Naive thymus-derived CD4-positive, alpha-beta T cell (primary cell): ENCODE data around the gene KIF12. TPM values are rescaled to one million over a fixed set of nuclear protein-coding genes. Genes with fewer than 3 reads are reported as not detected.

Experiments used
- ATAC-seq: fragments of 150-1000 bp; cut with Tn5 transposase; 2 replicates; pipeline ENCODE4 v1.10.0; 2021; ENCODE audit warnings: mild to moderate bottlenecking, moderate library complexity
- CTCF ChIA-PET: fragments of 350-600 bp; sonication (Branson Sonifier 250); formaldehyde crosslinking; loops from one replicate; lab custom pipeline; 2021; ENCODE audit warnings: antibody characterized with exemption; lab: Charles Lee
- POLR2A ChIA-PET: fragments of 350-600 bp; sonication (Branson Sonifier 250); formaldehyde crosslinking; loops from one replicate; lab custom pipeline; 2021; ENCODE audit warnings: antibody characterized with exemption, inconsistent platforms; lab: Charles Lee
- DNase-seq, 9 donors: peaks; one replicate each; pipeline versions ENCODE4 v3.0.0 to v3.0.0-alpha.2; 2020 to 2022; ENCODE audit warnings: mixed read lengths in 1 of 9
- H3K27ac ChIP-seq: one replicate; pipeline ENCODE4 v1.7.0; 2013; ENCODE audit warnings: mild to moderate bottlenecking, low read depth, low read length, moderate library complexity
- H3K27me3 ChIP-seq, 2 donors: one replicate each; pipeline ENCODE4 v1.7.0; 2013; ENCODE audit warnings: low read length in 2 of 2, mild to moderate bottlenecking in 2 of 2, moderate library complexity in 2 of 2; ENCODE audit not compliant: control insufficient read depth in 2 of 2, insufficient read depth in 2 of 2
- H3K36me3 ChIP-seq, 3 experiments: 1 replicate in 2 of 3; 2 replicates in 1 of 3; pipeline ENCODE4 v1.7.0; 2013; ENCODE audit warnings: low read length in 3 of 3, mild to moderate bottlenecking in 3 of 3, moderate library complexity in 1 of 3; ENCODE audit not compliant: insufficient read depth in 3 of 3, control insufficient read depth in 2 of 3
- H3K4me1 ChIP-seq, 2 donors: one replicate each; pipeline ENCODE4 v1.7.0; 2013; ENCODE audit warnings: low read length in 2 of 2, mild to moderate bottlenecking in 2 of 2, moderate library complexity in 1 of 2; ENCODE audit not compliant: control insufficient read depth in 2 of 2, insufficient read depth in 2 of 2
- H3K4me3 ChIP-seq: 2 replicates; pipeline ENCODE4 v1.7.0; 2013; ENCODE audit warnings: mild to moderate bottlenecking, low read length
- H3K9me3 ChIP-seq, 3 experiments: 1 replicate in 2 of 3; 2 replicates in 1 of 3; pipeline ENCODE4 v1.7.0; 2013; ENCODE audit warnings: low read length in 3 of 3; ENCODE audit not compliant: control insufficient read depth in 2 of 3
- H3K27ac Mint-ChIP-seq, 9 donors: one replicate each; pipeline ENCODE4 v1.8.0; 2020 to 2022; ENCODE audit warnings: mixed read lengths in 9 of 9, mild to moderate bottlenecking in 8 of 9, moderate library complexity in 5 of 9, inconsistent platforms in 2 of 9
- H3K27me3 Mint-ChIP-seq, 5 donors: one replicate each; pipeline ENCODE4 v1.8.0; 2021 to 2022; ENCODE audit warnings: mixed read lengths in 5 of 5, mild to moderate bottlenecking in 1 of 5
- H3K36me3 Mint-ChIP-seq, 5 donors: one replicate each; pipeline ENCODE4 v1.8.0; 2020 to 2022; ENCODE audit warnings: mixed read lengths in 5 of 5, mild to moderate bottlenecking in 3 of 5, inconsistent platforms in 1 of 5
- H3K4me1 Mint-ChIP-seq, 7 donors: one replicate each; pipeline ENCODE4 v1.8.0; 2020 to 2022; ENCODE audit warnings: mixed read lengths in 7 of 7, mild to moderate bottlenecking in 3 of 7, inconsistent platforms in 1 of 7
- H3K4me3 Mint-ChIP-seq, 10 donors: one replicate each; pipeline ENCODE4 v1.8.0; 2020 to 2022; ENCODE audit warnings: mild to moderate bottlenecking in 10 of 10, mixed read lengths in 10 of 10, moderate library complexity in 6 of 10, inconsistent platforms in 2 of 10
- H3K9me3 Mint-ChIP-seq, 11 donors: one replicate each; pipeline ENCODE4 v1.8.0; 2020 to 2022; ENCODE audit warnings: mixed read lengths in 11 of 11, mild to moderate bottlenecking in 4 of 11, inconsistent platforms in 1 of 11, moderate library complexity in 1 of 11
- intact Hi-C, 2 donors: fragments of 100-400 bp; cut with micrococcal nuclease; formaldehyde crosslinking; loops; one replicate each; pipeline ENCODE4 v1.15.1; 2023
- polyA plus RNA-seq, 2 donors: library from polyadenylated mRNA; unstranded; fragments of 300-500 nt; fragmentation: Illumina TruSeq; gene quantifications; one replicate each; pipeline ENCODE4 v1.2.3, GENCODE V29; 2021
- total RNA-seq, 6 experiments: library from RNA in 5 of 6; stranded (reverse) in 5 of 6; gene quantifications; 1 replicate in 5 of 6; 2 replicates in 1 of 6; pipeline ENCODE4 v1.2.3 and lab custom pipeline; 2021 to 2026

The KIF12 gene
- total and polyA plus RNA-seq, 7 experiments from 2014 or later = not detected

DNA sequence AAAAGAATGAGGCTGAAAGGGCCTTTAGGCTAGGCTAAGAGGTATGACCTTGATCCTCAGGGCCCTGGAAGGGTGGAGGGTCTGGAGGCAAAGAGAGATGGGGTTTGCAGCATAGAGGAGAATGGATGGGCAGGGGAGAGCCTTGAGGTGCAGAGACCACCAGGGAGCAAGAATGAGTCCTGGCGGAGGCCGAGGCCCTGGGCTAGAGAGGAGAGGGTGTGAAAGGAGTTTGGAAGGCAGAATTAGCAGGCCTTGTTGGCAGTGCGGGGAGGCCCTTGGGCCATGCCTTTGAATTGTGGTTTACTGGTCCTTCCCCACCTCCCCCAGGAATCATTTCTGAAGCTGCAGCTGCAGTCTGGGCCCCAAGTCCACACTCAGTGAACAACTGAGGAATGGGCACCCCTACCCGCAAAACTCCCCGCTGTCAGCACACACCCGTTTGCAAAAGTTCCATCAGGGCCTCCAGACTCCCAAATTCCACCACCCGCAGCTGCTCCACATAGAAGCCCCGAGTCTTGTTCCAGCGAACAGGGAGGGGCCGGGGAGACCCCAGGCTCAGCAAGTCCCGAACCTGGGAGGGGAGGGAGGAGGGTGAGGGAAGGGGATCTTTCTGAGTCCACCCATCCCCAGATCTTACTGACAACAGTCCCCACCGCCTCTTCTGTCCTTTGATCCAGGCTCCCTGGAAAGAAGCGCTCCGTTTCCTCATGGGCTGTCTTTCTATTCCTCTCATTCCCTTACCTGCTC lies 2.1 kb downstream of the KIF12 start:
- Mint-ChIP-seq H3K9me3 (peaks cover 0 to 12% (median 5%) of the 10 kb centered on the region in 11 donors), H3K27me3 (peaks cover 41 to 51% (median 46%) of the 10 kb centered on the region in 5 donors), H3K4me1 (peaks cover 2 to 15% (median 13%) of the 10 kb centered on the region in 7 donors), H3K4me3 (peak overlapping the region in 8 of 10 donors; percentile 46 to 75 (median 62)), H3K36me3 (peaks cover 0 to 7% (median 0%) of the 10 kb centered on the region in 5 donors), H3K27ac (no peak overlapping the region)
- intact Hi-C loops = no loop called here
- no peak overlapping the region for H3K27ac ChIP-seq
- ATAC-seq (no peak), DNase-seq (no peak)
- peaks cover 0 to 4% (median 0%) of the 10 kb centered on the region in 3 experiments for H3K9me3 ChIP-seq
- no peak overlapping the region for H3K4me3 ChIP-seq
- H3K36me3 ChIP-seq = no peaks in the 10 kb centered on the region
- ChIA-PET CTCF (no interaction called here), POLR2A (no interaction called here)
- H3K27me3 ChIP-seq = peaks cover 0 to 8% of the 10 kb centered on the region in 2 donors
- H3K4me1 ChIP-seq = no peaks in the 10 kb centered on the region

DNA sequence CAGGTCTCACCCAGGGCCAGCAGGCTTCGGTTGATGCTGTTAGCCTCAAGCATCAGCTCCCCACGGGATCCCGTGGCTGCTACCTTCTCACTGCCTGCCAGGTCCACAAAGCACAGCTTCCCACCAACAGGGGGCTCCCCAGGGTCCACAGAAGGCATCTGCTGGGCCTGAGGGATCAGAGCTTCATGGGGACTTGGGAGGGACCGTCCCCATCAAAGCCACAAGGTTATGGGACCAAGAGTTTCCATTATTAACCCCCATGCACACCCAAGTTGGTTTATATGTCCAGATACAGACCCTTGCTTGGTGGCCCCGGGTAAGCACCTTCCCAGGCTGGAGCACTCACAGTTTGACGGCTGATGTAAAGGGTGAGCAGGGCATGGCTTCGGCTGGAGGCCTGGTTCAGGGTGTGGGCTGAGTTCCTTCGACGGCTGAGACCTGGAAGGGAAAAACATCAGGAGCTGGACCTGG lies 3.0 kb downstream of the KIF12 start:
- no peak overlapping the region for H3K4me3 ChIP-seq
- H3K36me3 ChIP-seq = no peaks in the 10 kb centered on the region
- Mint-ChIP-seq H3K36me3 (no peaks in the 10 kb centered on the region), H3K9me3 (peaks cover 0 to 4% (median 0%) of the 10 kb centered on the region in 11 donors), H3K4me3 (peak overlapping the region in 7 of 10 donors; percentile 11 to 75 (median 46)), H3K27ac (no peak overlapping the region), H3K27me3 (peaks cover 37 to 46% (median 43%) of the 10 kb centered on the region in 5 donors), H3K4me1 (peaks cover 2 to 15% (median 13%) of the 10 kb centered on the region in 7 donors)
- H3K27ac ChIP-seq = no peak overlapping the region
- POLR2A ChIA-PET = no interaction called here
- H3K4me1 ChIP-seq = no peaks in the 10 kb centered on the region
- H3K9me3 ChIP-seq = no peaks in the 10 kb centered on the region
- H3K27me3 ChIP-seq = peaks cover 0 to 8% of the 10 kb centered on the region in 2 donors
- intact Hi-C loops = no loop called here
- CTCF ChIA-PET = interaction anchor here (1.5 kb wide), 1 partner anchor 14 kb away, joined by 4 read pairs; no protein-coding TSS in a partner anchor
- no peak for ATAC-seq
- DNase-seq = no peak

DNA sequence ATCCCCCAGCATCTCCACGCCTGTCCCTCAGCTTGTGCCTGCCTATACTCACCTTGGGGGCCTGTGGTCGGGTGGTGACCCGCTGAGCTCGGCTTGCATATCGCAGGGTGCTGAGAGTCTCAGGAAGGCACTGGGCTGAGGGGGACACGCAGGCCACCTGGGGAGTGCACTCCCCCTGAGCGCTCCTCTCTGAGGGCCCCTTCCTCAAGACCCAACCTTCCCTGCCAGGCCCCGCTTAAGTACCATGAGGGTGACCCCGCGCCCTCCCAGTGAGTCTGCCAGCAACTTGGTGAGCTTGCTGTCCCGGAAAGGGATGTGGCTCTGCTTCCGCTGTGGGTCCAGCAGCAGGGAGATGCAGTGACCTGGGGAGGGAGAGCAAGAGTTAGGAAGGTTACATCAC lies 4.1 kb downstream of the KIF12 start:
- peaks cover 29 to 48% (median 39%) of the 10 kb centered on the region in 5 donors for H3K27me3 Mint-ChIP-seq

DNA sequence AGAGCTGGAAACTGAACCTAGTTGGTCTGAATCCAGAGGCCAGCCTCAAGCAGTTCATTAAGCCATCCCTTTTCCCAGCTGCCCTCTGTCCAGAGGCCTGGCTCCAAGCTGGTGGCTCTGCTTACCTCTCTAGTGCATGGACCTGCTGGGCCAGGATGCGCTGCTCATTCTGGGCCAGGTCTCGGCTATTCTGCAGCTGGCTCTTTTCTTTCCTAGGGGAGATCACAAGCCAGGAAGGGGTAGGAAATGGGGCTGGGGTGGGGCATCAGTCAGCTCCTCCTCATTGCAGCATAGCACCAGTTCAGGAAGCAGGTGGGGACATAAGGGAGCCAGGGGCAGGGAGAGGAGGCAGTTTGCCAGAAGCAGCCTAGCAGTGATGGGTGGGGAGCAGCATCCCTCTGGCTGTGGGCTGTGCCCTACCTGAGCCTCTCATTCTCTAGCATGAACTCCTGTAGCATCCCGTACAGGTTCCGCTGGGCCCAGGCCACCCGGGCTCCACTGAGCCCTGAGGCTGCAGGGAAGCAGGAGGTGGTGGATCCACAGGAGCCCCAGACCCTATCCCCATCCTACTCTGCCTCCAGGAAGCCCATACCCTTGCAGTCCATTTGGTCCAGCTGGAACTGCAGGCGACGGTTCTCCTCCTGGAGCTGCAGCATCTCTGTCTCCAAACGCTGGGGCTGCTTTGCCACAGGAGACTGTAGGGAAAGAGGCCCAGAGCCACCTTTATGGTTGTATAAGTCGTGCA lies 5.2 kb downstream of the KIF12 start:
- CTCF ChIA-PET = no interaction called here

More for the DNA sequence above, 4.1 kb downstream of the KIF12 start:
- CTCF ChIA-PET = interaction anchor here (1.5 kb wide), 1 partner anchor 13 kb away, joined by 4 read pairs; no protein-coding TSS in a partner anchor
- Mint-ChIP-seq H3K36me3 (no peaks in the 10 kb centered on the region), H3K9me3 (peaks cover 0 to 3% (median 0%) of the 10 kb centered on the region in 11 donors), H3K4me3 (no peak overlapping the region), H3K27ac (no peak overlapping the region), H3K4me1 (peaks cover 2 to 15% (median 13%) of the 10 kb centered on the region in 7 donors)
- Histone ChIP-seq H3K27ac (no peak overlapping the region), H3K4me3 (no peak overlapping the region), H3K4me1 (no peaks in the 10 kb centered on the region), H3K9me3 (no peaks in the 10 kb centered on the region), H3K27me3 (peaks cover 0 to 8% of the 10 kb centered on the region in 2 donors), H3K36me3 (no peaks in the 10 kb centered on the region)
- no peak for ATAC-seq
- intact Hi-C loops = no loop called here
- POLR2A ChIA-PET = no interaction called here
- DNase-seq = no peak

DNA sequence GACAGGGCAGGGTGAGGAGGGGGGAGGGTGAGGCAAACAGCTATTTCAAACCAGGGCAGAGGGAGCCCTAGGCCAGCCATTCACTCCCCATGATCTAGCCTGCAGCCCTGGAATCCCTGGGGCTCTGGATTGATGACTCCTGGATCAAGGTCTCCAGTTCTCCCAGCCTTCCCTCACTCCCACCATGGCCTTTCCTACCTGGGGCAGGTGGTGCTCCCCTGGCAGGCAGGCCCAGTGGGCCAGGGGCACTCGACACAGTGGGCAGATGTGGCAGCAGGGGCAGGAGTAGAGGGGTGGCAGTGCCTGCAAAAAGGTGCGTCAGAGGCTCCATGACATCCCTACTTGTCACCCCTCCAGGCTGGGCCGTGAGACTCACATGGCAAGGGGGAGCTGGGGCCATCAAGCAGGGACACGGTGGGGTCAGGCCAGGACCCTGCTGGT lies 6.0 kb downstream of the KIF12 start:
- DNase-seq (no peak), ATAC-seq (no peak)
- peaks cover 18 to 54% (median 40%) of the 10 kb centered on the region in 5 donors for H3K27me3 Mint-ChIP-seq
- Histone ChIP-seq H3K27me3 (peaks cover 0 to 8% of the 10 kb centered on the region in 2 donors), H3K27ac (no peak overlapping the region), H3K9me3 (no peaks in the 10 kb centered on the region), H3K4me1 (no peaks in the 10 kb centered on the region), H3K4me3 (no peak overlapping the region), H3K36me3 (no peaks in the 10 kb centered on the region)
- POLR2A ChIA-PET = no interaction called here
- intact Hi-C loops = no loop called here
- no peaks in the 10 kb centered on the region for H3K36me3 Mint-ChIP-seq
- no peak overlapping the region for H3K27ac Mint-ChIP-seq
- no peak overlapping the region for H3K4me3 Mint-ChIP-seq
- CTCF ChIA-PET = no interaction called here
- peaks cover 0 to 3% (median 0%) of the 10 kb centered on the region in 11 donors for H3K9me3 Mint-ChIP-seq
- peaks cover 1 to 15% (median 13%) of the 10 kb centered on the region in 7 donors for H3K4me1 Mint-ChIP-seq

More for the DNA sequence above, 5.2 kb downstream of the KIF12 start:
- Histone ChIP-seq H3K4me3 (no peak overlapping the region), H3K4me1 (no peaks in the 10 kb centered on the region), H3K36me3 (no peaks in the 10 kb centered on the region), H3K27ac (no peak overlapping the region), H3K9me3 (no peaks in the 10 kb centered on the region), H3K27me3 (peaks cover 0 to 8% of the 10 kb centered on the region in 2 donors)
- intact Hi-C loops = no loop called here
- H3K9me3 Mint-ChIP-seq = peaks cover 0 to 3% (median 0%) of the 10 kb centered on the region in 11 donors
- H3K27ac Mint-ChIP-seq = no peak overlapping the region
- H3K4me3 Mint-ChIP-seq = no peak overlapping the region
- H3K36me3 Mint-ChIP-seq = no peaks in the 10 kb centered on the region
- H3K4me1 Mint-ChIP-seq = peaks cover 2 to 15% (median 13%) of the 10 kb centered on the region in 7 donors
- H3K27me3 Mint-ChIP-seq = peaks cover 19 to 54% (median 38%) of the 10 kb centered on the region in 5 donors
- POLR2A ChIA-PET = no interaction called here
- DNase-seq (no peak), ATAC-seq (no peak)

DNA sequence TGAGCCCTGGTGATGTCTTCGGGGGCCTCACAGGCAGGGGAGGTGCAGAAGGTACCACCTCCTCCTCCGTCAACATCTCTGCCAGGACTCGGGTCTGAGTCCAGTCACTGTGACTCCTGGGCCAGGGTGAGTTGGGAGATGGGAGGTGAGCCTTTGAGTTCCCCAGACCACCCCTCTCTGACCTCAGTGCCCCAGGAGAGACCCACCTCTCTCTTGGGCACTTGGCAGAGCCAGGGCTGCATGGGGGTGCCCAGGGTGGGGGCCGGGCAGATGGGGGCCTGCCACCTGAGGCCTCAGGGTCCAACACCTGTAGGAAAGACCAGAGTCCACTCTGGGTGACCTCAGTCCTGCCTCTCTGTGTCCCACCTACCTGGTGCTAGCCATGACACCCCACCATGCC lies 6.8 kb downstream of the KIF12 start:
- Histone ChIP-seq H3K27me3 (peaks cover 0 to 6% of the 10 kb centered on the region in 2 donors), H3K4me3 (no peak overlapping the region), H3K9me3 (no peaks in the 10 kb centered on the region), H3K27ac (no peak overlapping the region), H3K4me1 (no peaks in the 10 kb centered on the region), H3K36me3 (no peaks in the 10 kb centered on the region)
- no peak for DNase-seq
- no peak for ATAC-seq
- Mint-ChIP-seq H3K27ac (no peak overlapping the region), H3K9me3 (peaks cover 0 to 3% (median 0%) of the 10 kb centered on the region in 11 donors), H3K27me3 (peaks cover 13 to 50% (median 36%) of the 10 kb centered on the region in 5 donors), H3K4me1 (peaks cover 1 to 10% (median 8%) of the 10 kb centered on the region in 7 donors), H3K4me3 (no peak overlapping the region), H3K36me3 (no peaks in the 10 kb centered on the region)
- intact Hi-C loops = no loop called here
- POLR2A ChIA-PET = no interaction called here
- CTCF ChIA-PET = no interaction called here
